H1 (cell line): ENCODE data around the gene PAF1. TPM values are rescaled to one million over a fixed set of nuclear protein-coding genes. Genes with fewer than 3 reads are reported as not detected.

ENCODE experiments used
- CTCF ChIA-PET: fragments of 300-600 bp; sonication (Branson Sonifier 250); formaldehyde crosslinking; loops from one replicate; lab custom pipeline; 2021; ENCODE audit not compliant: partially characterized antibody; lab: Charles Lee
- POLR2A ChIA-PET: fragments of 300-600 bp; sonication (Branson Sonifier 250); formaldehyde crosslinking; loops from one replicate; lab custom pipeline; 2021; ENCODE audit warnings: inconsistent platforms; ENCODE audit not compliant: partially characterized antibody; lab: Charles Lee
- DNase-seq, 2 experiments: peaks; one replicate each; pipeline versions ENCODE4 v3.0.0 to v3.0.0-alpha.2; 2010 to 2022; ENCODE audit warnings: low spot score in 2 of 2, low read depth in 1 of 2, mixed read lengths in 1 of 2
- FAIRE-seq: peaks from 2 replicates; lab custom pipeline; 2011; peaks lifted over from hg19 to GRCh38; lab: Jason Lieb, UNC
- H2AFZ ChIP-seq: 2 replicates; pipeline ENCODE4 v1.8.1; 2012; ENCODE audit warnings: low read length, inconsistent platforms
- H2AK5ac ChIP-seq: 2 replicates; pipeline ENCODE4 v1.6.1; 2013; ENCODE audit warnings: low read depth, low read length
- H2BK120ac ChIP-seq: replicated peaks from 2 replicates; pipeline ENCODE3; 2013; ENCODE audit warnings: low read depth, low read length, inconsistent platforms
- H2BK12ac ChIP-seq: 2 replicates; pipeline ENCODE4 v1.6.1; 2013; ENCODE audit warnings: low read depth, low read length
- H2BK15ac ChIP-seq: 2 replicates; pipeline ENCODE4 v1.6.1; 2013; ENCODE audit warnings: low read length
- H2BK20ac ChIP-seq: 2 replicates; pipeline ENCODE4 v1.6.1; 2013; ENCODE audit warnings: low read length
- H2BK5ac ChIP-seq: 2 replicates; pipeline ENCODE4 v1.6.1; 2013; ENCODE audit warnings: low read depth, low read length
- H3K14ac ChIP-seq: 2 replicates; pipeline ENCODE4 v1.6.1; 2013; ENCODE audit warnings: inconsistent platforms; ENCODE audit not compliant: insufficient read length
- H3K18ac ChIP-seq: 2 replicates; pipeline ENCODE4 v1.6.1; 2013; ENCODE audit warnings: low read length; ENCODE audit errors: extremely low read depth
- H3K23ac ChIP-seq: 2 replicates; pipeline ENCODE4 v1.6.1; 2013; ENCODE audit warnings: inconsistent platforms; ENCODE audit not compliant: insufficient read length
- H3K23me2 ChIP-seq: 2 replicates; pipeline ENCODE4 v1.6.1; 2013; ENCODE audit warnings: low read depth, low read length
- H3K27ac ChIP-seq: 2 replicates; pipeline ENCODE4 v1.6.1; 2011; ENCODE audit warnings: low read depth, low read length, inconsistent platforms
- H3K27me3 ChIP-seq, 4 experiments: replicated peaks in 1 of 4; 1 replicate in 1 of 4; 2 replicates in 3 of 4; pipeline versions ENCODE4 v1.6.1 to v1.8.1; 2011 to 2013; ENCODE audit warnings: low read length in 3 of 4, mild to moderate bottlenecking in 3 of 4, inconsistent platforms in 2 of 4, mixed read lengths in 2 of 4, moderate library complexity in 1 of 4; ENCODE audit not compliant: control insufficient read depth in 3 of 4, insufficient read depth in 3 of 4; ENCODE audit errors: extremely low read depth in 1 of 4
- H3K36me3 ChIP-seq, 4 experiments: 2 replicates each; pipeline versions ENCODE4 v1.6.1 to v1.8.1; 2011 to 2013; ENCODE audit warnings: mild to moderate bottlenecking in 4 of 4, low read length in 3 of 4, moderate library complexity in 2 of 4, control low read depth in 1 of 4, inconsistent platforms in 1 of 4; ENCODE audit not compliant: insufficient read depth in 4 of 4, control insufficient read depth in 2 of 4
- H3K4ac ChIP-seq: replicated peaks from 2 replicates; pipeline ENCODE3; 2013; ENCODE audit warnings: low read length, low read depth, mixed read lengths, inconsistent platforms; ENCODE audit not compliant: insufficient read length
- H3K4me1 ChIP-seq, 4 experiments: replicated peaks in 1 of 4; 1 replicate in 1 of 4; 2 replicates in 3 of 4; pipeline versions ENCODE4 v1.6.1 to v1.8.1; 2011 to 2013; ENCODE audit warnings: low read length in 3 of 4, inconsistent platforms in 2 of 4, mixed read lengths in 1 of 4; ENCODE audit not compliant: insufficient read depth in 4 of 4, control insufficient read depth in 3 of 4
- H3K4me2 ChIP-seq, 2 experiments: 2 replicates each; pipeline versions ENCODE4 v1.6.1 to v1.8.1; 2011 to 2013; ENCODE audit warnings: low read depth in 2 of 2, low read length in 2 of 2, control low read depth in 1 of 2, inconsistent platforms in 1 of 2, mild to moderate bottlenecking in 1 of 2; ENCODE audit not compliant: insufficient read depth in 1 of 2
- H3K4me3 ChIP-seq, 4 experiments: fragments of 200-600, 300-600 bp in 1 of 4; sonication (generic), shearing (Covaris generic), sonication (Bioruptor Twin) in 1 of 4; 2 replicates each; pipeline versions ENCODE4 v1.5.1 to v1.8.1; 2011 to 2016; ENCODE audit warnings: low read length in 4 of 4, low read depth in 3 of 4, control low read depth in 2 of 4, inconsistent platforms in 2 of 4, mild to moderate bottlenecking in 2 of 4, mixed read lengths in 1 of 4, moderate library complexity in 1 of 4; ENCODE audit not compliant: insufficient read depth in 2 of 4; ENCODE audit errors: extremely low read depth in 1 of 4
- H3K56ac ChIP-seq: replicated peaks from 2 replicates; pipeline ENCODE3; 2013; ENCODE audit warnings: low read depth, mild to moderate bottlenecking, mixed read lengths, low read length, inconsistent platforms; ENCODE audit not compliant: insufficient read length
- H3K79me1 ChIP-seq: 2 replicates; pipeline ENCODE4 v1.6.1; 2013; ENCODE audit warnings: low read depth, low read length, control low read depth
- H3K79me2 ChIP-seq, 2 experiments: 2 replicates each; pipeline versions ENCODE4 v1.6.1 to v1.8.1; 2012 to 2013; ENCODE audit warnings: low read length in 2 of 2, mild to moderate bottlenecking in 2 of 2, inconsistent platforms in 1 of 2; ENCODE audit not compliant: insufficient read depth in 2 of 2, control insufficient read depth in 1 of 2
- H3K9ac ChIP-seq, 4 experiments: replicated peaks in 1 of 4; 1 replicate in 1 of 4; 2 replicates in 3 of 4; pipeline versions ENCODE4 v1.6.1 to v1.8.1; 2011 to 2013; ENCODE audit warnings: low read depth in 3 of 4, low read length in 3 of 4, control low read depth in 2 of 4, mild to moderate bottlenecking in 2 of 4, moderate library complexity in 2 of 4, inconsistent platforms in 1 of 4; ENCODE audit errors: extremely low read depth in 1 of 4
- H3K9me3 ChIP-seq, 2 experiments: 2 replicates each; pipeline versions ENCODE4 v1.6.1 to v1.8.1; 2012 to 2013; ENCODE audit warnings: mild to moderate bottlenecking in 2 of 2, moderate library complexity in 2 of 2, control low read depth in 1 of 2, inconsistent platforms in 1 of 2, low read depth in 1 of 2, low read length in 1 of 2, mixed read lengths in 1 of 2; ENCODE audit not compliant: insufficient read depth in 2 of 2
- H4K20me1 ChIP-seq, 2 experiments: replicated peaks in 1 of 2; 2 replicates each; pipeline versions ENCODE3 to v1.8.1; 2011 to 2013; ENCODE audit warnings: inconsistent platforms in 2 of 2, low read length in 2 of 2, mild to moderate bottlenecking in 1 of 2; ENCODE audit not compliant: insufficient read depth in 2 of 2, control insufficient read depth in 1 of 2
- H4K5ac ChIP-seq: 2 replicates; pipeline ENCODE4 v1.6.1; 2013; ENCODE audit warnings: low read length, low read depth, mixed read lengths, inconsistent platforms; ENCODE audit not compliant: insufficient read length
- H4K8ac ChIP-seq: 2 replicates; pipeline ENCODE4 v1.8.0; 2013; ENCODE audit warnings: mild to moderate bottlenecking, moderate library complexity, low read length, inconsistent platforms; ENCODE audit not compliant: insufficient read depth; ENCODE audit errors: extremely low read depth
- H4K91ac ChIP-seq: replicated peaks from 2 replicates; pipeline ENCODE3; 2013; ENCODE audit warnings: low read length, mixed read lengths, inconsistent platforms; ENCODE audit not compliant: insufficient read length
- ASH2L ChIP-seq: fragments of 200-600, 300-600 bp; sonication (generic); IDR thresholded peaks from one replicate; pipeline ENCODE4 v1.7.1; 2017; ENCODE audit warnings: low read length
- ATF3 ChIP-seq: IDR thresholded peaks from 2 replicates; pipeline ENCODE4 v1.6.1; 2011; ENCODE audit warnings: low read depth, mild to moderate bottlenecking, low read length; ENCODE audit not compliant: insufficient read depth
- CBX5 ChIP-seq: fragments of 300-800, 300-1000 bp; sonication (generic); IDR thresholded peaks from 2 replicates; pipeline ENCODE4 v1.7.1; 2016; ENCODE audit warnings: antibody characterized with exemption, low read length, low read depth
- CBX8 ChIP-seq: fragments of 300-800, 300-1000 bp; sonication (generic); IDR thresholded peaks from 2 replicates; pipeline ENCODE4 v1.7.1; 2016; ENCODE audit warnings: low read depth, low read length, borderline replicate concordance
- CTBP2 ChIP-seq: IDR thresholded peaks from 2 replicates; pipeline ENCODE4 v1.7.0; 2011; ENCODE audit warnings: borderline replicate concordance, mild to moderate bottlenecking, moderate library complexity, mixed read lengths, low read length; ENCODE audit not compliant: insufficient read depth, insufficient read length
- KDM1A ChIP-seq: fragments of 200-600, 300-600 bp; sonication (generic); IDR thresholded peaks from 2 replicates; pipeline ENCODE4 v1.7.1; 2016; ENCODE audit warnings: mild to moderate bottlenecking, low read length, borderline replicate concordance
- POU5F1 ChIP-seq: IDR thresholded peaks from 2 replicates; pipeline ENCODE4 v1.6.1; 2011; ENCODE audit warnings: low read depth, mild to moderate bottlenecking, low read length, moderate library complexity
- RAD21 ChIP-seq, 2 experiments: IDR thresholded peaks in 1 of 2; conservative IDR thresholded peaks in 1 of 2; 2 replicates each; pipeline ENCODE4 v1.6.1; 2011; ENCODE audit warnings: low read depth in 2 of 2, low read length in 2 of 2, improper control_type of control experiment in 1 of 2, inconsistent platforms in 1 of 2, mild to moderate bottlenecking in 1 of 2, moderate library complexity in 1 of 2
- RFX5 ChIP-seq: IDR thresholded peaks from 2 replicates; pipeline ENCODE4 v1.6.1; 2011; ENCODE audit warnings: low read depth, low read length, improper control_type of control experiment, borderline replicate concordance
- TAF7 ChIP-seq: optimal IDR thresholded peaks from 2 replicates; pipeline ENCODE3; 2011; ENCODE audit warnings: low read depth, mild to moderate bottlenecking, inconsistent platforms, low read length, moderate library complexity, borderline replicate concordance
- TBP ChIP-seq: IDR thresholded peaks from 2 replicates; pipeline ENCODE4 v1.6.1; 2011; ENCODE audit warnings: low read depth, low read length, improper control_type of control experiment
- WGBS, 2 experiments: shearing (Covaris generic) in 1 of 2; methylation state at CpG; one replicate each; pipeline versions ENCODE4 v1.1.6 to v1.1.7; 2013 to 2015; ENCODE audit warnings: low lambda C conversion rate in 2 of 2, mixed read lengths in 2 of 2, inconsistent platforms in 1 of 2, low coverage in 1 of 2, missing lambda C conversion rate in 1 of 2; ENCODE audit not compliant: insufficient replicate concordance in 2 of 2, insufficient coverage in 1 of 2, insufficient read length in 1 of 2; ENCODE audit errors: extremely low coverage in 1 of 2, missing lambda C conversion rate in 1 of 2; 5-methylcytosine and 5-hydroxymethylcytosine counted together
- polyA plus RNA-seq, 7 experiments: library from polyadenylated mRNA; depleted of rRNA in 3 of 7; stranded (reverse) in 5 of 7; unstranded in 2 of 7; fragments of >200 nt in 5 of 7; fragments of 200-250 nt in 2 of 7; gene quantifications; 1 replicate in 5 of 7; 2 replicates in 1 of 7; 4 replicates in 1 of 7; pipeline versions ENCODE4 v1.2.1 to v1.2.3, GENCODE V29; 2011 to 2013; ENCODE audit warnings: missing spikeins in 2 of 7, mixed read lengths in 2 of 7
- total RNA-seq: library from RNA; stranded (reverse); fragmentation: NEBNext Ultra II Directional; extraction: Animal tissue kit (Norgen Biotek cat#: 25700); gene quantifications from 2 replicates; pipeline ENCODE4 v1.2.1, GENCODE V29; 2021

The PAF1 gene
- total and polyA plus RNA-seq, 2 of the 8 experiments (the other 6 are each of a cell fraction or from before 2014, with no cell fraction given) = 31.4 to 58.6 TPM

GRCh38 chr19:39372047-39372802 is 18.7 kb downstream of the PAF1 start:
- POLR2A ChIA-PET = interaction anchor here (1.2 to 2.5 kb wide), 3 partner anchors 8 to 19 kb away, joined by 3 to 10 read pairs (median 5); partner anchors contain the start of genes MED29 and PAF1
- H3K56ac ChIP-seq = no peak overlapping the region
- no peaks in the 10 kb centered on the region for H3K4me1 ChIP-seq
- no peak overlapping the region for H4K5ac ChIP-seq
- H3K4me3 ChIP-seq = no peak overlapping the region
- no peak overlapping the region for H3K14ac ChIP-seq
- H3K4me2 ChIP-seq = no peak overlapping the region
- H3K79me1 ChIP-seq = peaks cover 2% of the 10 kb centered on the region; the same call in 1 of the 2 replicates
- H3K79me2 ChIP-seq = no peaks in the 10 kb centered on the region
- no peak overlapping the region for H3K9ac ChIP-seq
- H4K20me1 ChIP-seq = peaks cover 14 to 15% of the 10 kb centered on the region in 2 experiments
- H3K18ac ChIP-seq = no peak overlapping the region
- no peak overlapping the region for H2BK120ac ChIP-seq
- peaks cover 21 to 66% (median 52%) of the 10 kb centered on the region in 4 experiments for H3K36me3 ChIP-seq
- DNase-seq = no peak
- H3K23me2 ChIP-seq = no peaks in the 10 kb centered on the region; the same call in 1 of the 2 replicates
- no peak overlapping the region for H2AK5ac ChIP-seq
- H2BK15ac ChIP-seq = no peak overlapping the region
- H2BK12ac ChIP-seq = no peak overlapping the region
- no peaks in the 10 kb centered on the region for H3K9me3 ChIP-seq
- WGBS, 2 experiments = 77% methylated on average over 8 of the region's 8 CpGs; no CpG with 5 or more reads in 1 of the 2 experiments
- CTCF ChIA-PET = interaction anchor here (0.9 to 1.4 kb wide), 2 partner anchors 11 to 439 kb away, joined by 3 read pairs; no protein-coding TSS in a partner anchor
- no peak overlapping the region for H3K23ac ChIP-seq
- H3K27ac ChIP-seq = no peak overlapping the region
- no peak overlapping the region for H3K4ac ChIP-seq
- no peak for FAIRE-seq
- no peak overlapping the region for H2AFZ ChIP-seq
- no peak overlapping the region for H2BK5ac ChIP-seq
- H4K91ac ChIP-seq = no peak overlapping the region
- H3K27me3 ChIP-seq = no peaks in the 10 kb centered on the region
- H4K8ac ChIP-seq = no peak overlapping the region
- no peak overlapping the region for H2BK20ac ChIP-seq
- no peak for TF ChIP-seq ATF3
- TF ChIP-seq KDM1A = no peak
- no peak for TF ChIP-seq RFX5
- no peak for TF ChIP-seq CBX8
- TF ChIP-seq RAD21 (IDR thresholded peaks at IDR 0.05 in 1 of 2, conservative IDR thresholded peaks at IDR 0.05 in 1 of 2; ENCODE audit: low read depth in 2 of 2, low read length in 2 of 2) = no peak
- TF ChIP-seq ASH2L = no peak
- TF ChIP-seq TAF7 = no peak
- TF ChIP-seq CBX5 = no peak
- no peak for TF ChIP-seq TBP
- TF ChIP-seq POU5F1 = no peak
- TF ChIP-seq CTBP2 = no peak
